Vagina (tissue), 2 donors: ENCODE data around the gene EPHB1. TPM values are rescaled to one million over a fixed set of nuclear protein-coding genes. Genes with fewer than 3 reads are reported as not detected.

Source experiments
- DNase-seq, 2 donors: peaks; one replicate each; pipeline ENCODE4 v3.0.0-alpha.2; 2017; ENCODE audit errors: extremely low spot score in 2 of 2
- H3K27ac ChIP-seq: fragments of 200-600 bp; sonication (generic); one replicate; pipeline ENCODE4 v1.5.1; 2019
- H3K27me3 ChIP-seq: fragments of 200-600 bp; sonication (generic); one replicate; pipeline ENCODE4 v1.5.1; 2019
- H3K36me3 ChIP-seq, 2 donors: fragments of 200-600 bp; sonication (generic); one replicate each; pipeline ENCODE4 v1.5.1; 2017 to 2019
- H3K4me1 ChIP-seq: fragments of 200-600 bp; sonication (generic); one replicate; pipeline ENCODE4 v1.5.1; 2019
- H3K4me3 ChIP-seq, 2 donors: fragments of 200-600 bp; sonication (generic); 1 replicate in 1 of 2; 2 replicates in 1 of 2; pipeline ENCODE4 v1.5.1; 2016 to 2019
- H3K9me3 ChIP-seq: fragments of 200-600 bp; sonication (generic); one replicate; pipeline ENCODE4 v1.5.1; 2019
- POLR2A ChIP-seq, 2 donors: fragments of 450-650 bp; IDR thresholded peaks; one replicate each; pipeline ENCODE4 v1.6.1; 2017; ENCODE audit warnings: antibody characterized with exemption in 2 of 2, mild to moderate bottlenecking in 2 of 2, moderate library complexity in 2 of 2
- POLR2AphosphoS5 ChIP-seq, 2 donors: sonication (generic); formaldehyde crosslinking; IDR thresholded peaks; one replicate each; pipeline ENCODE4 v1.9.0; 2017; ENCODE audit warnings: antibody characterized with exemption in 2 of 2, mild to moderate bottlenecking in 2 of 2, low read depth in 1 of 2; ENCODE audit not compliant: insufficient read depth in 1 of 2
- intact Hi-C: fragments of 100-400 bp; cut with DNase I; formaldehyde crosslinking; loops from one replicate; pipeline ENCODE4 v1.15.1; 2023
- total RNA-seq: library from RNA; depleted of rRNA; stranded (reverse); fragments of >200 nt; gene quantifications from one replicate; pipeline ENCODE4 v1.2.3, GENCODE V29; 2016
- TF ChIP-seq, protein P1 (sequence below), 3 experiments: fragments of 450-650 bp in 2 of 3; fragments of 200-600 bp in 1 of 3; sonication (generic) in 1 of 3; IDR thresholded peaks; one replicate each; pipeline ENCODE4 v1.5.1; 2017 to 2019; ENCODE audit warnings: antibody characterized with exemption in 3 of 3, mild to moderate bottlenecking in 2 of 3, moderate library complexity in 2 of 3

The EPHB1 gene
- total RNA-seq, 1 donor from 2014 or later = 2.2 TPM

DNA sequence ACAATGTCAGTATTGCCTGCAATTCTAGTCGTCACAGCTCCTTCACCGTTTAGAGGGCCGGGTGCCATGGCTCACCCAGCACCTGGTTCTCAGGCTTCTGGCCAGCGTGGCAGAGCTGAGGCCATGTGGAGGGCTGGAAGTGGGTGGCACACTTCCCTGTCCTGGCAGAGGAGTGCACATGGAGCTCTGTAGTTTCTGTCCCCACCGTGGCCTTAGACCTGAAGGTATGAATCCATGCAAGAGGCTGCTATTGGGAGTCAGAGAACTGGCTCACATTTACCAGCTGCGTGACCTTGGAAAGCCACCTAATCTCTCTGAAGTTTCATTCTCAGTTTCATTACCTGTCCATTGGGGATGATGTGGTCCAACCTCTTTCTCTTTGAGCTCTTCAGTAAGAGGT, 22.2 kb downstream of the EPHB1 start:
- Histone ChIP-seq H3K36me3 (no peaks in the 10 kb centered on the region), H3K27ac (no peak overlapping the region), H3K4me3 (no peak overlapping the region), H3K27me3 (no peaks in the 10 kb centered on the region), H3K9me3 (no peaks in the 10 kb centered on the region), H3K4me1 (no peaks in the 10 kb centered on the region)
- no peak for TF ChIP-seq POLR2AphosphoS5 (IDR thresholded peaks at IDR 0.05; ENCODE audit: insufficient read depth in 1 of 2, low read depth in 1 of 2)
- TF ChIP-seq, protein P1, sequence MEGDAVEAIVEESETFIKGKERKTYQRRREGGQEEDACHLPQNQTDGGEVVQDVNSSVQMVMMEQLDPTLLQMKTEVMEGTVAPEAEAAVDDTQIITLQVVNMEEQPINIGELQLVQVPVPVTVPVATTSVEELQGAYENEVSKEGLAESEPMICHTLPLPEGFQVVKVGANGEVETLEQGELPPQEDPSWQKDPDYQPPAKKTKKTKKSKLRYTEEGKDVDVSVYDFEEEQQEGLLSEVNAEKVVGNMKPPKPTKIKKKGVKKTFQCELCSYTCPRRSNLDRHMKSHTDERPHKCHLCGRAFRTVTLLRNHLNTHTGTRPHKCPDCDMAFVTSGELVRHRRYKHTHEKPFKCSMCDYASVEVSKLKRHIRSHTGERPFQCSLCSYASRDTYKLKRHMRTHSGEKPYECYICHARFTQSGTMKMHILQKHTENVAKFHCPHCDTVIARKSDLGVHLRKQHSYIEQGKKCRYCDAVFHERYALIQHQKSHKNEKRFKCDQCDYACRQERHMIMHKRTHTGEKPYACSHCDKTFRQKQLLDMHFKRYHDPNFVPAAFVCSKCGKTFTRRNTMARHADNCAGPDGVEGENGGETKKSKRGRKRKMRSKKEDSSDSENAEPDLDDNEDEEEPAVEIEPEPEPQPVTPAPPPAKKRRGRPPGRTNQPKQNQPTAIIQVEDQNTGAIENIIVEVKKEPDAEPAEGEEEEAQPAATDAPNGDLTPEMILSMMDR (IDR thresholded peaks at IDR 0.05) = no peak
- no peak for TF ChIP-seq POLR2A (IDR thresholded peaks at IDR 0.05)
- intact Hi-C loops = no loop called here
- DNase-seq = no peak

DNA sequence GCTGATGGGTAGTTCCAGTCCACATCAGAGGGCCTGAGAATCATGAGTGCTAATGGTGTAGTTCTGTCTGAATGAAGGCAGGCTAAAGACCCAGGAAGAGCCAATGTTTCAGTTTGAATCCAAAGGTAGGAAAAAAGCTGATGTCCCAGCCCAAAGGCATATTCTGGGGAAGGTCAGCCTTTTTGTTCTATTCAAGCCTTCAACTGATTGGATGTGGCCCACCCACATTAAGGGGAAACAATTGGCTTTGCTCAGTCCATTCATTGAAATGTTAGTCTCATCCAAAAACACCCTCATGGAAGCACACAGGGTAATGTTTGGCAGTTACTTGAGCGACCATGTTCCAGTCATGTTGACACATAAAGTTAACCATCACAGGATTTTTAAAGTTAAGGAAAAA, 25.9 kb downstream of the EPHB1 start:
- H3K27me3 ChIP-seq = no peaks in the 10 kb centered on the region
- no peak overlapping the region for H3K4me3 ChIP-seq
- intact Hi-C loops = no loop called here
- DNase-seq = no peak
- no peaks in the 10 kb centered on the region for H3K9me3 ChIP-seq
- H3K27ac ChIP-seq = no peak overlapping the region
- TF ChIP-seq, protein P1 (IDR thresholded peaks at IDR 0.05) = no peak
- TF ChIP-seq POLR2AphosphoS5 (IDR thresholded peaks at IDR 0.05; ENCODE audit: insufficient read depth in 1 of 2, low read depth in 1 of 2) (no peak), POLR2A (IDR thresholded peaks at IDR 0.05) (no peak)
- H3K4me1 ChIP-seq = no peaks in the 10 kb centered on the region
- no peaks in the 10 kb centered on the region for H3K36me3 ChIP-seq

DNA sequence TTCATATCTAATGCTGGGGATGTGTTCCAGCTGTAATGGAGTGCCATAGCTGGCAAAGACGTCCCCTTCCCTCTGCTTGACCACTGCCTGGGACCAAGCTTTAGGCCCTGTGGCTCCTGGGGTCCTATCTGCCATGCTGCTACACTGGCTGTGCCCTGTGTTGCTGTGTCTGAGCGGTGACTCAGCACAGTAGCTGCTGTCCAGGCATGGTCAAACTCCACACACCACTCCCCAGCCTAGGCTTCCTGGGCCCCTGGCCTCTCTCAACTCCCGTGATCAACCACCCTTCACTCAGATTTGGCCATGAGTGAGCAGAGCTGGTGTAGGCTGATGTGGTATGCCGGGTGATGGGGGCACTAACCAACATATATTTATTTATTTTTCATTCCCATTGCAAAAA, 27.0 kb downstream of the EPHB1 start:
- Histone ChIP-seq H3K4me1 (no peaks in the 10 kb centered on the region), H3K27ac (no peak overlapping the region), H3K4me3 (no peak overlapping the region), H3K36me3 (no peaks in the 10 kb centered on the region), H3K9me3 (no peaks in the 10 kb centered on the region), H3K27me3 (no peaks in the 10 kb centered on the region)
- DNase-seq = no peak
- intact Hi-C loops = no loop called here
- no peak for TF ChIP-seq POLR2A (IDR thresholded peaks at IDR 0.05)
- TF ChIP-seq, protein P1 (IDR thresholded peaks at IDR 0.05) = no peak
- TF ChIP-seq POLR2AphosphoS5 (IDR thresholded peaks at IDR 0.05; ENCODE audit: insufficient read depth in 1 of 2, low read depth in 1 of 2) = no peak

- intact Hi-C loops = no loop called here
- no peaks in the 10 kb centered on the region for H3K9me3 ChIP-seq
- no peak overlapping the region for H3K4me3 ChIP-seq
- TF ChIP-seq, protein P1 (IDR thresholded peaks at IDR 0.05) = no peak
- TF ChIP-seq POLR2A (IDR thresholded peaks at IDR 0.05) = no peak
- TF ChIP-seq POLR2AphosphoS5 (IDR thresholded peaks at IDR 0.05; ENCODE audit: insufficient read depth in 1 of 2, low read depth in 1 of 2) = no peak
- H3K36me3 ChIP-seq = no peaks in the 10 kb centered on the region
- DNase-seq = no peak
- H3K4me1 ChIP-seq = no peaks in the 10 kb centered on the region
- no peak overlapping the region for H3K27ac ChIP-seq
- H3K27me3 ChIP-seq = no peaks in the 10 kb centered on the region
These were observed 28.6 kb downstream of the EPHB1 start for GRCh38 chr3:134823679-134824078.

- Histone ChIP-seq H3K27me3 (no peaks in the 10 kb centered on the region), H3K27ac (no peak overlapping the region), H3K4me3 (no peak overlapping the region), H3K9me3 (no peaks in the 10 kb centered on the region), H3K4me1 (no peaks in the 10 kb centered on the region), H3K36me3 (no peaks in the 10 kb centered on the region)
- DNase-seq = no peak
- TF ChIP-seq POLR2AphosphoS5 (IDR thresholded peaks at IDR 0.05; ENCODE audit: insufficient read depth in 1 of 2, low read depth in 1 of 2) (no peak), POLR2A (IDR thresholded peaks at IDR 0.05) (no peak)
- TF ChIP-seq, protein P1 (IDR thresholded peaks at IDR 0.05) = no peak
- intact Hi-C loops = no loop called here
These were observed 29.7 kb downstream of the EPHB1 start for GRCh38 chr3:134824791-134825190.
